ENCODE measurements around the gene ERVK3-1.
"Not testable (repeated sequence)": the region's sequence is repeated elsewhere in the genome, so short reads cannot be mapped to it uniquely, and the experiment has no call there.

ERVK3-1 gene

GRCh38 chr19:58305932-58306323 is 751 bp downstream of the ERVK3-1 start:
- no peak for FAIRE-seq

GRCh38 chr19:58307736-58308135 is 2.6 kb downstream of the ERVK3-1 start:
- no peak for FAIRE-seq

- FAIRE-seq: not testable (repeated sequence)
Measured at GRCh38 chr19:58310685-58311084, 5.5 kb downstream of the ERVK3-1 start.

GRCh38 chr19:58311345-58311865 is 6.2 kb downstream of the ERVK3-1 start:
- no peak for FAIRE-seq

GRCh38 chr19:58315580-58315979 is 10.4 kb downstream of the ERVK3-1 start:
- FAIRE-seq: no peak

GRCh38 chr19:58317476-58318072 is 12.4 kb downstream of the ERVK3-1 start:
- no peak for FAIRE-seq

GRCh38 chr19:58318297-58318696 is 13.1 kb downstream of the ERVK3-1 start:
- FAIRE-seq: no peak

- no peak for FAIRE-seq
Measured at GRCh38 chr19:58319241-58319640, 14.1 kb downstream of the ERVK3-1 start.

- no peak for FAIRE-seq
Measured at GRCh38 chr19:58325311-58326022, 20.3 kb downstream of the ERVK3-1 start.

- FAIRE-seq: no peak
Measured at GRCh38 chr19:58326501-58326913, 21.3 kb downstream of the ERVK3-1 start.

- no peak for FAIRE-seq
Measured at GRCh38 chr19:58326914-58327726, 21.9 kb downstream of the ERVK3-1 start, which contains the start of gene ZSCAN22. ZSCAN22 (plus strand) TSS chr19:58326994; CDS start chr19:58334803, 7,809 bp downstream.

- FAIRE-seq: no peak
Measured at GRCh38 chr19:58328999-58329398, 23.8 kb downstream of the ERVK3-1 start.

- FAIRE-seq: no peak
Measured at GRCh38 chr19:58330458-58330857, 25.3 kb downstream of the ERVK3-1 start.

- FAIRE-seq: no peak
Measured at GRCh38 chr19:58332697-58333096, 27.5 kb downstream of the ERVK3-1 start.

- no peak for FAIRE-seq
Measured at GRCh38 chr19:58334691-58335249, 29.6 kb downstream of the ERVK3-1 start.

GRCh38 chr19:58335630-58336029 is 30.5 kb downstream of the ERVK3-1 start:
- no peak for FAIRE-seq

GRCh38 chr19:58336216-58336615 is 31.0 kb downstream of the ERVK3-1 start:
- FAIRE-seq: no peak

GRCh38 chr19:58336820-58337219 is 31.6 kb downstream of the ERVK3-1 start:
- no peak for FAIRE-seq

GRCh38 chr19:58338336-58338735 is 33.2 kb downstream of the ERVK3-1 start:
- no peak for FAIRE-seq

GRCh38 chr19:58338825-58339558 is 33.8 kb downstream of the ERVK3-1 start:
- FAIRE-seq: no peak

- FAIRE-seq: no peak
Measured at GRCh38 chr19:58345558-58345957, 40.4 kb downstream of the ERVK3-1 start.

Data from endometrium (tissue), 2 donors.